ENCODE measurements around the gene LELP1. TPM values are rescaled to one million over a fixed set of nuclear protein-coding genes. Genes with fewer than 3 reads are reported as not detected.

Gene LELP1
- total and polyA plus RNA-seq, 3 experiments from 2014 or later: not detected

DNA sequence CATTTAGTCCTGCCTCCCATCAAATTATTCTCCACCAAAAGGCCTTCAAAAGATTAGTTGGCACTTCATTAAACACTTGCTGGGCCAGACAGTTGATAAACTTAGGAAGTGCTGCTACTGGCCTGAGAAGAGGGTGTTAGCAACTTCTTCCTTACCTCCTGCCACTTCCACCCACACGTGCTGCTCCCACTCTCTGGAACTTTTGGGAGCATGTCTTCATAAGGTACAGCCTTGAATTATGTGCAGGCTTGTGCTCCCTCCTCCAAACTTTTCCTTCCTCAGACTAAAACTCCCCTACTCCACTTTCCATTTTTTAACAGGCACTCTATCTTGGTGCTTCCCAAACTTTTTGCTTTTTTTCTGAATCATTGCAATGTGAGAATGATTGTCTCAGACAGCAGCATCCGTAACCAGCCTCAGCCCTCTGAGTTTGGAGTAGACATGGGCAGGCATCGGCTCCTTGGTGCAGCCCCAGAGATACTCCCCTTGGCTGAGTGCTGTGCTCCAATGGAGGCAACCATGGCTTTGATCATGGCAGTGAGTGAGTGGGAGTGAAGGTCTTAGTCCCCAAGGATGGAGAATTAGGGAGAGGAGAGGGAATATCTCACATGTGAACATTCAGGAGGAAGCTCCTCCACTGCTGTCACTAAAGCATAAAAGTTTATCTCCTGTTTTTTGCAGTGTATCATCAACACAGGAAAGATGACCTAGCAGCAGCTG, 8.7 kb upstream of the LELP1 start:
- Mint-ChIP-seq H3K36me3 (no peaks in the 10 kb centered on the region), H3K4me3 (no peak overlapping the region), H3K9me3 (no peaks in the 10 kb centered on the region), H3K27me3 (peaks cover 35 to 76% of the 10 kb centered on the region in 2 donors), H3K4me1 (no peaks in the 10 kb centered on the region), H3K27ac (no peak overlapping the region)
- ChIA-PET POLR2A (no interaction called here), CTCF (no interaction called here)
- Histone ChIP-seq H3K36me3 (ENCODE audit: insufficient read depth, low read length) (no peaks in the 10 kb centered on the region), H3K4me1 (ENCODE audit: insufficient read depth, low read length) (no peaks in the 10 kb centered on the region), H3K4me3 (ENCODE audit: low read length) (no peak overlapping the region), H3K27ac (ENCODE audit: low read depth, low read length) (no peak overlapping the region), H3K27me3 (ENCODE audit: insufficient read depth, low read length, poor library complexity, severe bottlenecking) (no peaks in the 10 kb centered on the region), H3K9me3 (ENCODE audit: low read length) (no peaks in the 10 kb centered on the region)
- no peak for DNase-seq

DNA sequence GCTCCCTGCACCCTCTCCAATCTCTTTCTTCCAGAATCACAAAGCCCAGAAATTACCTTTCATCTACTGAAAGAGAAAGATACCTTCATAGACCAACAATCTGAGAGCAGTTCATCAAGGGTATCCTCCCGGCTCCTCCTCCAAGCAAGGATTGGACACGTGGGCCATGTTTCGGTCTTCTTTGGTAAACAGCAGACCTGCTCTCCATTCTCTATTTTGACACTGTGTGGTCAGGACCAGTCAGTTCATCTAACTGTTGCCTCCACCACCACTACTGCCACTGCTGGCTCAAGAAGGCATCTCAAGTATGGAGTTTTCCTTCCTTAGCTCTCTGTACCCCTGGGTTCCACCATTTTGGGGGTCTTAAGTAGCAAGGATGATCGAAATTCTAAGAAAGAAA, 8.0 kb upstream of the LELP1 start:
- POLR2A ChIA-PET: no interaction called here
- CTCF ChIA-PET: no interaction called here
- peaks cover 30 to 75% of the 10 kb centered on the region in 2 donors for H3K27me3 Mint-ChIP-seq
- Histone ChIP-seq H3K27ac (ENCODE audit: low read depth, low read length) (no peak overlapping the region), H3K9me3 (ENCODE audit: low read length) (no peaks in the 10 kb centered on the region), H3K27me3 (ENCODE audit: insufficient read depth, low read length, poor library complexity, severe bottlenecking) (no peaks in the 10 kb centered on the region), H3K4me3 (ENCODE audit: low read length) (no peak overlapping the region), H3K4me1 (ENCODE audit: insufficient read depth, low read length) (no peaks in the 10 kb centered on the region), H3K36me3 (ENCODE audit: insufficient read depth, low read length) (no peaks in the 10 kb centered on the region)
- H3K36me3 Mint-ChIP-seq: no peaks in the 10 kb centered on the region
- H3K4me1 Mint-ChIP-seq: no peaks in the 10 kb centered on the region
- H3K9me3 Mint-ChIP-seq: no peaks in the 10 kb centered on the region
- H3K27ac Mint-ChIP-seq: no peak overlapping the region
- H3K4me3 Mint-ChIP-seq: no peak overlapping the region
- DNase-seq: no peak

DNA sequence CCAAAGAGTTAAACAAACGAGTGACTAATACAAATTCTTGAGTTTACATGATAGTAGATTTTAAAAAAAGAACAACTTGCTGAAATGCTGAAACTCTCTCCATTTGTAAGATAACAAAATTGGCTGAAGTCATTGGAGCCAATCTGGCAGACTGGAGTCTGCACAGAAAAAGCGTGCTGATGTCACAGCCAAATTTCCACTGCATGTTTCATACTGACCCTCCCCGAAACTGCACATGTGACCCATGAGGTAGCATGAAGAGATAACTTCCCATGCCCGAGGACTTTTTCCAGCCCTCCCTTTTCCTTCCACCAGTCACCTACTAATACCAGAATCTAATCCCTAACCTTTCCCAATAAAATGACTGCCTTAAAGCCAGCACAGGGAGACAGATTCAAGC, 1.2 kb upstream of the LELP1 start:
- Histone ChIP-seq H3K27me3 (ENCODE audit: insufficient read depth, low read length, poor library complexity, severe bottlenecking) (no peaks in the 10 kb centered on the region), H3K4me1 (ENCODE audit: insufficient read depth, low read length) (no peaks in the 10 kb centered on the region), H3K9me3 (ENCODE audit: low read length) (no peaks in the 10 kb centered on the region), H3K4me3 (ENCODE audit: low read length) (no peak overlapping the region), H3K27ac (ENCODE audit: low read depth, low read length) (no peak overlapping the region), H3K36me3 (ENCODE audit: insufficient read depth, low read length) (no peaks in the 10 kb centered on the region)
- no peak overlapping the region for H3K4me3 Mint-ChIP-seq
- H3K4me1 Mint-ChIP-seq: no peaks in the 10 kb centered on the region
- peaks cover 26 to 61% of the 10 kb centered on the region in 2 donors for H3K27me3 Mint-ChIP-seq
- ChIA-PET CTCF (no interaction called here), POLR2A (no interaction called here)
- H3K36me3 Mint-ChIP-seq: no peaks in the 10 kb centered on the region
- DNase-seq: no peak
- peaks cover 0 to 2% (median 0%) of the 10 kb centered on the region in 5 donors for H3K9me3 Mint-ChIP-seq
- H3K27ac Mint-ChIP-seq: no peak overlapping the region

DNA sequence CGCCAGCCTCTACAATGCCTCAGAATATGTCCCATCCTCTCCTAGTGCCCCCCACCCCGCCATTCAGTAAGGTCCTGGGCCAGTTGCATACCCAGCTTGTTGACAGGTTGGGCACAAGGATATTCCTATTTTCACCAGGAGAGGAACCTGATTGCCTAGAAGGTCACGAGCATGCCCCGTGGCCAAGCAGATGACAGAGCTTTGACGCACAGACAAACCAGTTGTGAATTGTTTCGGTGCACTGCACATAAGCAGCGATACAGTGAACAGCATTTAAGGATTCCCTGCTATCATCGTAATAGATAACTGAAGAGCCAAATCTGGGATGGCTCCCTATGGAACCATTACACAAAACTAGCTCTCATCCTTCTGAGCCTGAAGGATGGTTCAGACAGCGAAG, 3.4 kb downstream of the LELP1 start:
- Mint-ChIP-seq H3K9me3 (peaks cover 0 to 2% (median 0%) of the 10 kb centered on the region in 5 donors), H3K27ac (no peak overlapping the region), H3K4me1 (no peaks in the 10 kb centered on the region), H3K36me3 (no peaks in the 10 kb centered on the region), H3K27me3 (peaks cover 25 to 37% of the 10 kb centered on the region in 2 donors), H3K4me3 (no peak overlapping the region)
- no peak overlapping the region for H3K4me3 ChIP-seq (ENCODE audit: low read length)
- H3K4me1 ChIP-seq (ENCODE audit: insufficient read depth, low read length): no peaks in the 10 kb centered on the region
- POLR2A ChIA-PET: no interaction called here
- DNase-seq: no peak
- CTCF ChIA-PET: no interaction called here
- H3K36me3 ChIP-seq (ENCODE audit: insufficient read depth, low read length): no peaks in the 10 kb centered on the region
- H3K27ac ChIP-seq (ENCODE audit: low read depth, low read length): no peak overlapping the region
- no peaks in the 10 kb centered on the region for H3K9me3 ChIP-seq (ENCODE audit: low read length)
- no peaks in the 10 kb centered on the region for H3K27me3 ChIP-seq (ENCODE audit: insufficient read depth, low read length, poor library complexity, severe bottlenecking)

DNA sequence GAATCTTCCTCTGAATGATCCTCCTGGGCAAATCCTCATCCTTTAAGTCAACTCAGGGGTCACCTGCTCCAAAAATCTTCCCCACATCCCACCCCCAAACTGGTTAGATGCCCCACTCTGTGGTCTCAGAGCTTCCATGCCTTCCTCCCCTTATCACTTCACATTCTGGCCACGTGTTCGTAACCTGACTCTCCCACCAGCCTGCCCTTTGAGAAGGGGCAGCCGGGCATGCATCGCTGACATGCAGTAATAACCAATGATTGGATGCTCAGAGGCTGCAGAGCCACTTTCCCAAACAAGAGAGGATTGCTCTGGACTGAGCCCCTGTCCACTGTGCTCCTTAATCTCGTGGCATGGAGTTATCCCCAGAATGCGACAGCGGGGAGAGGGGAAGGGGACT, 7.0 kb downstream of the LELP1 start:
- no peaks in the 10 kb centered on the region for H3K9me3 Mint-ChIP-seq
- POLR2A ChIA-PET: no interaction called here

DNA sequence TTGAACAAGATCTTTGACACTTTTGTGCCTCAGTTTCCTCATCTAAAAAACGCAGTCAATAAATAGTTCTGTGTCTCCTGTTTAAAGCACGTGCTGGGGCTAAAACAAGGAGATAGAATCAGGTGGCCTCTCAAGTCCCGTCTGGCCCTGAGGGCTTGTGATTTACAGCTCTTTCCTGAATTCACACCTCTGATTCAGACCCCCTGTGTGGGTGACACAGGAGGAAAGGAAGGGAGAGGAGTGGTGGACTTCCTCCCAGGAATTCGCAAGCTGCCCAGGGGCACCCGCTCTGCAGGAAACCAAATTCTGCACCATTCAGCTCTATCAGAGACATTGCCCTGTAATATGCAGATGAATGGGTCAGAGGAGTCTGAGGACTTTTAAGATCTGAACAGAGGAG, 9.0 kb downstream of the LELP1 start:
- Histone ChIP-seq H3K9me3 (ENCODE audit: low read length) (no peaks in the 10 kb centered on the region), H3K36me3 (ENCODE audit: insufficient read depth, low read length) (no peaks in the 10 kb centered on the region), H3K4me1 (ENCODE audit: insufficient read depth, low read length) (no peaks in the 10 kb centered on the region), H3K4me3 (ENCODE audit: low read length) (no peak overlapping the region), H3K27ac (ENCODE audit: low read depth, low read length) (no peak overlapping the region), H3K27me3 (ENCODE audit: insufficient read depth, low read length, poor library complexity, severe bottlenecking) (no peaks in the 10 kb centered on the region)
- H3K4me1 Mint-ChIP-seq: no peaks in the 10 kb centered on the region
- no peaks in the 10 kb centered on the region for H3K9me3 Mint-ChIP-seq
- H3K4me3 Mint-ChIP-seq: no peak overlapping the region
- peaks cover 11 to 26% of the 10 kb centered on the region in 2 donors for H3K27me3 Mint-ChIP-seq
- POLR2A ChIA-PET: no interaction called here
- CTCF ChIA-PET: no interaction called here
- H3K36me3 Mint-ChIP-seq: no peaks in the 10 kb centered on the region
- DNase-seq: no peak
- no peak overlapping the region for H3K27ac Mint-ChIP-seq

More for the DNA sequence above, 7.0 kb downstream of the LELP1 start:
- Histone ChIP-seq H3K4me3 (ENCODE audit: low read length) (no peak overlapping the region), H3K27ac (ENCODE audit: low read depth, low read length) (no peak overlapping the region), H3K9me3 (ENCODE audit: low read length) (no peaks in the 10 kb centered on the region), H3K4me1 (ENCODE audit: insufficient read depth, low read length) (no peaks in the 10 kb centered on the region), H3K36me3 (ENCODE audit: insufficient read depth, low read length) (no peaks in the 10 kb centered on the region), H3K27me3 (ENCODE audit: insufficient read depth, low read length, poor library complexity, severe bottlenecking) (no peaks in the 10 kb centered on the region)
- CTCF ChIA-PET: no interaction called here
- no peaks in the 10 kb centered on the region for H3K4me1 Mint-ChIP-seq
- H3K36me3 Mint-ChIP-seq: no peaks in the 10 kb centered on the region
- H3K27ac Mint-ChIP-seq: no peak overlapping the region
- H3K4me3 Mint-ChIP-seq: no peak overlapping the region
- no peak for DNase-seq
- H3K27me3 Mint-ChIP-seq: peaks cover 19 to 31% of the 10 kb centered on the region in 2 donors

DNA sequence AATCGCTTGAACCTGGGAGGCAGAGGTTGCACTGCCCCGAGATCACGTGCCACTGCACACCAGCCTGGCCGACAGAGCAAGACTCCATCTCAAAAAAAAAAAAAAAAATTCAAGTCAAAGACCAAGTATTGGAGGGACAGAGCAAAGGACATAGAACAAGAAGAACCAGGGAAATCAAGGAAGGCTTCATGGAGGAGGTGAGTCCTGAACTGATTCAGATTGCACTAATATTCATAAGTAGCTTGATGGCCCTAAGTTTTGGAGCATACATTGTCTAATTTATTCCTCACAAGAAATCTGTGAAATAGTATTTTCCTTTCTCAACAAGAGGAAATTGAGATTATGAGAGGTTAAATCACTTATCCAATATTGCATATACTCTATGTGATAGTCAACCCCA, 10.3 kb downstream of the LELP1 start:
- no peaks in the 10 kb centered on the region for H3K36me3 ChIP-seq (ENCODE audit: insufficient read depth, low read length)
- ChIA-PET POLR2A (no interaction called here), CTCF (no interaction called here)
- H3K4me3 ChIP-seq (ENCODE audit: low read length): no peak overlapping the region
- Mint-ChIP-seq H3K27me3 (peaks cover 12 to 28% of the 10 kb centered on the region in 2 donors), H3K9me3 (no peaks in the 10 kb centered on the region), H3K4me3 (no peak overlapping the region), H3K27ac (no peak overlapping the region), H3K4me1 (no peaks in the 10 kb centered on the region), H3K36me3 (no peaks in the 10 kb centered on the region)
- no peak overlapping the region for H3K27ac ChIP-seq (ENCODE audit: low read depth, low read length)
- no peak for DNase-seq
- no peaks in the 10 kb centered on the region for H3K9me3 ChIP-seq (ENCODE audit: low read length)
- no peaks in the 10 kb centered on the region for H3K4me1 ChIP-seq (ENCODE audit: insufficient read depth, low read length)
- H3K27me3 ChIP-seq (ENCODE audit: insufficient read depth, low read length, poor library complexity, severe bottlenecking): no peaks in the 10 kb centered on the region

DNA sequence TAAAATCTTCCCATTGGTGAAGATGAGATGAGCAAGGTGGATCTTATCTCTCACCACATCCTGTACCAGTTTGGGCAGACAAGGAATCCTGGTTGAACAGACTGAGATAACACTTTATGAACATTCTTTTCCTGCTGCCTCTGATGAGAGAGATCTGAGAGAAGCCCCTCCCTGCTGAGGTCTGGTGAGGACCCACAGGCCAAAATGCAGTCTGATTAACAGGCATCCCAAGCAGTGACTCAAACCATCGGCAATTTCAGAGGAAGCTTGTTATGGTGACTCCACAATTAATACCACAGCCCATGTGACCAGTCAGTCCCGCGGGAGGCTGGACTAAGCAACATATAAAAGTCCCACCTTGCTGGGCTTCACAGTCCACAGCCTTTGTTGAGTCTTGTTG, 14.0 kb downstream of the LELP1 start, which contains the start of gene PRR9:
PRR9 (plus strand) TSS at position 373 of the 400 bp plus-strand sequence. CDS start 561 bp downstream, outside the sequence.
- peaks cover 14 to 48% of the 10 kb centered on the region in 2 donors for H3K27me3 Mint-ChIP-seq
- no peaks in the 10 kb centered on the region for H3K27me3 ChIP-seq (ENCODE audit: insufficient read depth, low read length, poor library complexity, severe bottlenecking)
- no peaks in the 10 kb centered on the region for H3K4me1 Mint-ChIP-seq
- H3K4me3 ChIP-seq (ENCODE audit: low read length): no peak within 1 kb of the TSS
- no peak within 1 kb of the TSS for H3K4me3 Mint-ChIP-seq
- H3K27ac Mint-ChIP-seq: no peak within 1 kb of the TSS
- POLR2A ChIA-PET: no interaction called here
- no peaks in the 10 kb centered on the region for H3K4me1 ChIP-seq (ENCODE audit: insufficient read depth, low read length)
- no peaks in the 10 kb centered on the region for H3K36me3 ChIP-seq (ENCODE audit: insufficient read depth, low read length)
- no peaks in the 10 kb centered on the region for H3K9me3 ChIP-seq (ENCODE audit: low read length)
- H3K36me3 Mint-ChIP-seq: no peaks in the 10 kb centered on the region
- H3K27ac ChIP-seq (ENCODE audit: low read depth, low read length): no peak within 1 kb of the TSS
- no peak for DNase-seq
- CTCF ChIA-PET: no interaction called here
- H3K9me3 Mint-ChIP-seq: no peaks in the 10 kb centered on the region
